Activated CD4-positive, alpha-beta T cell treated with anti-CD3 and anti-CD28 coated beads for 4 hours (primary cell): ENCODE measurements around the gene CADM2.
"Not testable (repeated sequence)": the region's sequence is repeated elsewhere in the genome, so short reads cannot be mapped to it uniquely, and the experiment has no call there.

ENCODE experiments used
- DNase-seq, 2 donors: peaks; one replicate each; pipeline ENCODE4 v3.0.0-alpha.2; 2020

The CADM2 gene

GRCh38 chr3:85081191-85081906 is 122.6 kb downstream of the CADM2 start:
- DNase-seq = no peak

- DNase-seq = no peak
Measured at GRCh38 chr3:85090495-85090894, 131.7 kb downstream of the CADM2 start.

- DNase-seq = no peak
Measured at GRCh38 chr3:85100316-85100715, 141.5 kb downstream of the CADM2 start.

GRCh38 chr3:85102781-85103180 is 144.0 kb downstream of the CADM2 start:
- no peak for DNase-seq

GRCh38 chr3:85110393-85110792 is 151.6 kb downstream of the CADM2 start:
- no peak for DNase-seq

- DNase-seq = no peak
Measured at GRCh38 chr3:85120879-85121278, 162.1 kb downstream of the CADM2 start.

- not testable (repeated sequence) for DNase-seq
Measured at GRCh38 chr3:85132864-85133263, 174.1 kb downstream of the CADM2 start.

- DNase-seq = not testable (repeated sequence)
Measured at GRCh38 chr3:85133691-85134420, 175.1 kb downstream of the CADM2 start.

- DNase-seq = no peak
Measured at GRCh38 chr3:85142626-85143025, 183.8 kb downstream of the CADM2 start.

GRCh38 chr3:85148036-85148435 is 189.2 kb downstream of the CADM2 start:
- DNase-seq = no peak

GRCh38 chr3:85151555-85151954 is 192.8 kb downstream of the CADM2 start:
- no peak for DNase-seq

GRCh38 chr3:85153279-85153678 is 194.5 kb downstream of the CADM2 start:
- not testable (repeated sequence) for DNase-seq

- DNase-seq = no peak
Measured at GRCh38 chr3:85159376-85159775, 200.6 kb downstream of the CADM2 start.

- DNase-seq = no peak
Measured at GRCh38 chr3:85161544-85161943, 202.8 kb downstream of the CADM2 start.

- no peak for DNase-seq
Measured at GRCh38 chr3:85162905-85163304, 204.1 kb downstream of the CADM2 start.

GRCh38 chr3:85164436-85164835 is 205.6 kb downstream of the CADM2 start:
- DNase-seq = no peak

- no peak for DNase-seq
Measured at GRCh38 chr3:85167576-85167975, 208.8 kb downstream of the CADM2 start.

GRCh38 chr3:85170646-85171045 is 211.9 kb downstream of the CADM2 start:
- no peak for DNase-seq

- no peak for DNase-seq
Measured at GRCh38 chr3:85171976-85172375, 213.2 kb downstream of the CADM2 start.

GRCh38 chr3:85176799-85177198 is 218.0 kb downstream of the CADM2 start:
- DNase-seq = no peak

- DNase-seq = no peak
Measured at GRCh38 chr3:85182975-85183752, 224.4 kb downstream of the CADM2 start.

GRCh38 chr3:85185495-85185894 is 226.7 kb downstream of the CADM2 start:
- DNase-seq = no peak

GRCh38 chr3:85189731-85190130 is 230.9 kb downstream of the CADM2 start:
- no peak for DNase-seq

- no peak for DNase-seq
Measured at GRCh38 chr3:85193565-85193964, 234.8 kb downstream of the CADM2 start.
